Measurements from ENCODE around the gene CEMIP. TPM values are rescaled to one million over a fixed set of nuclear protein-coding genes. Genes with fewer than 3 reads are reported as not detected.
A peak's percentile ranks its signal among the peaks of the same experiment; 100 is the strongest.

The CEMIP gene
- total RNA-seq, 4 donors from 2014 or later, result 0.27 to 0.32 TPM; not detected in 2

DNA sequence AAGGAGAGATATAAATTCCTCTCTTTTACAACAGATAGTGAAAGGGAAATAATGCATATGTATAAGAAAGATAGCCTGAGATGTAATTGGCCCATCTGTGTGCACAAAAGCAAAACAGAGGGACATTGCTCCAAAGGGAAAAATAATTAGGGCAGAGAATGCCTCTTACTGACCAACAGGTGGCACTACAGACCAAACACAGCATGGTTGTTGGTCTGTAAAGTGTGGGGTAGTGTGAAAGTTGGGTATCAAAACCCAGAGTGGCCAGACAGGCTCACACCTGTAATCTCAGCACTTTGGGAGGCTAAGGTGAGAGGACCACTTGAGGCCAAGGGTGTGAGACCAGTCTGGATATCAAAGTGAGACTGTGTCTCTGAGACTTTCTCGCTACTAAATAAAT, 217.1 kb downstream of the CEMIP start:
- intact Hi-C loops (cut with DNase I; ENCODE audit: low total_unique reads) (no loop called here), in situ Hi-C loops (cut with MboI; ENCODE audit: low pct_ligation_motif_present in 1 of 4, low pct_unique_long_range_greater_than_20kb in 1 of 4, low sequenced_read_pairs in 3 of 4) (loop anchor here in 1 of 4 donors (25.0 kb wide), 1 partner anchor 266 kb away; no protein-coding TSS in a partner anchor)
- peaks cover 0 to 17% (median 4%) of the 10 kb centered on the region in 4 donors for H3K4me1 ChIP-seq
- no peak overlapping the region for H3K27ac ChIP-seq
- H3K9me3 ChIP-seq, result peaks cover 0 to 4% of the 10 kb centered on the region in 2 donors
- no peaks in the 10 kb centered on the region for H3K36me3 ChIP-seq
- no peak for TF ChIP-seq POLR2A (IDR thresholded peaks at IDR 0.05)
- TF ChIP-seq, protein P1, sequence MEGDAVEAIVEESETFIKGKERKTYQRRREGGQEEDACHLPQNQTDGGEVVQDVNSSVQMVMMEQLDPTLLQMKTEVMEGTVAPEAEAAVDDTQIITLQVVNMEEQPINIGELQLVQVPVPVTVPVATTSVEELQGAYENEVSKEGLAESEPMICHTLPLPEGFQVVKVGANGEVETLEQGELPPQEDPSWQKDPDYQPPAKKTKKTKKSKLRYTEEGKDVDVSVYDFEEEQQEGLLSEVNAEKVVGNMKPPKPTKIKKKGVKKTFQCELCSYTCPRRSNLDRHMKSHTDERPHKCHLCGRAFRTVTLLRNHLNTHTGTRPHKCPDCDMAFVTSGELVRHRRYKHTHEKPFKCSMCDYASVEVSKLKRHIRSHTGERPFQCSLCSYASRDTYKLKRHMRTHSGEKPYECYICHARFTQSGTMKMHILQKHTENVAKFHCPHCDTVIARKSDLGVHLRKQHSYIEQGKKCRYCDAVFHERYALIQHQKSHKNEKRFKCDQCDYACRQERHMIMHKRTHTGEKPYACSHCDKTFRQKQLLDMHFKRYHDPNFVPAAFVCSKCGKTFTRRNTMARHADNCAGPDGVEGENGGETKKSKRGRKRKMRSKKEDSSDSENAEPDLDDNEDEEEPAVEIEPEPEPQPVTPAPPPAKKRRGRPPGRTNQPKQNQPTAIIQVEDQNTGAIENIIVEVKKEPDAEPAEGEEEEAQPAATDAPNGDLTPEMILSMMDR (IDR thresholded peaks at IDR 0.05), result peak in 4 of 5 experiments; percentile 26 to 38 (median 31)
- no peaks in the 10 kb centered on the region for H3K27me3 ChIP-seq
- no peak for DNase-seq
- no peak overlapping the region for H3K4me3 ChIP-seq
- WGBS, 2 donors (ENCODE audit: low coverage in 1 of 2), result 95 to 100% methylated on average over 1 of the region's 1 CpG

DNA sequence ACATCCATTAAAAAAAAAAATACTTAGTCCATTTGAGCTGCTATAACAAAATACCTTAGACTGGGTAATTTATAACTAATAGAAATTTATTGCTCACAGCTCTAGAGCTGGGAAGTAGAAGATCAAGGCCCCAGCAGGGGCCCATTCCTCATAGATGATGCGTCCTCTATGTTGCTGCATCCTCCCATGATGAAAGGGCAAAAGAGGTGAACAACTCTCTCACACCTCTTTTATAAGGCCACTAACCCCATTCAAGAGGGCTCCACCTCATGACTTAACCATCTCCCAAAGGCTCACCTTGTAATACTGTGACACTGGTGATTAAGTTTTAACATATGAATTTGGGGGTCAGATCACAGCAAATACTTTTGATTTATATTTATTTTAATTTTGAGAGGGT, 218.5 kb downstream of the CEMIP start:
- intact Hi-C loops (cut with DNase I; ENCODE audit: low total_unique reads) (no loop called here), in situ Hi-C loops (cut with MboI; ENCODE audit: low pct_ligation_motif_present in 1 of 4, low pct_unique_long_range_greater_than_20kb in 1 of 4, low sequenced_read_pairs in 3 of 4) (loop anchor here in 1 of 4 donors (25.0 kb wide), 1 partner anchor 265 kb away; no protein-coding TSS in a partner anchor)
- Histone ChIP-seq H3K4me1 (peaks cover 0 to 17% (median 11%) of the 10 kb centered on the region in 4 donors), H3K27ac (no peak overlapping the region), H3K9me3 (peaks cover 0 to 4% of the 10 kb centered on the region in 2 donors), H3K27me3 (no peaks in the 10 kb centered on the region), H3K4me3 (no peak overlapping the region), H3K36me3 (no peaks in the 10 kb centered on the region)
- WGBS, 2 donors (ENCODE audit: low coverage in 1 of 2), result 100% methylated on average over 1 of the region's 1 CpG
- DNase-seq, result no peak
- TF ChIP-seq POLR2AphosphoS5 (IDR thresholded peaks at IDR 0.05) (no peak), POLR2A (IDR thresholded peaks at IDR 0.05) (no peak), EP300 (IDR thresholded peaks at IDR 0.05; ENCODE audit: low read depth) (no peak)
- TF ChIP-seq, protein P1 (IDR thresholded peaks at IDR 0.05), result no peak

DNA sequence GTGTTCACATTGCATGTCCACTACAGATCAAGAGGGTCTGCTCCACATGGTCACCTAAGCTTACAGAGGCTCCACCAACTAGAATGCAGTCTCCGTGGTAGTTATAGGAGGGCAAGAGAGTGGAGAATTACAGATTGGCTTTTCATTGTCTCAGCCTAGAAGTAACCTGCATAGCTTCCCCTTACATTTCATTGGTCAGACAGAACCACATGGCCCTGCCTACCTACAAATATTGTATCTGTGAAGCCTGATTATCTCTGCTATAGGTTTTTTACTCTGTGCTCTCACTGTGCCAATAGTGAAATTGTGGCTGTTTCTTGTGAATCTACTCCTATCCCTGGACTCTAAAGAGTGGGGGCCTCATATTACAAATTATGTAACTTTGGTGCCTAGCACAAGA, 219.1 kb downstream of the CEMIP start:
- H3K4me1 ChIP-seq, result peaks cover 0 to 22% (median 17%) of the 10 kb centered on the region in 4 donors
- DNase-seq, result no peak
- H3K4me3 ChIP-seq, result no peak overlapping the region
- peaks cover 0 to 4% of the 10 kb centered on the region in 2 donors for H3K9me3 ChIP-seq
- in situ Hi-C loops (cut with MboI; ENCODE audit: low pct_ligation_motif_present in 1 of 4, low pct_unique_long_range_greater_than_20kb in 1 of 4, low sequenced_read_pairs in 3 of 4) (loop anchor here in 1 of 4 donors (25.0 kb wide), 1 partner anchor 264 kb away; no protein-coding TSS in a partner anchor), intact Hi-C loops (cut with DNase I; ENCODE audit: low total_unique reads) (no loop called here)
- H3K27ac ChIP-seq, result peak overlapping the region in 3 of 4 donors; percentile 17 to 33 (median 28)
- 75% methylated on average over 1 of the region's 1 CpG; no CpG with 5 or more reads in 1 of the 2 donors for WGBS, 2 donors (ENCODE audit: low coverage in 1 of 2)
- no peaks in the 10 kb centered on the region for H3K27me3 ChIP-seq
- no peaks in the 10 kb centered on the region for H3K36me3 ChIP-seq
- TF ChIP-seq POLR2A (IDR thresholded peaks at IDR 0.05), result no peak
- no peak for TF ChIP-seq POLR2AphosphoS5 (IDR thresholded peaks at IDR 0.05)
- TF ChIP-seq, protein P1 (IDR thresholded peaks at IDR 0.05), result no peak
- no peak for TF ChIP-seq EP300 (IDR thresholded peaks at IDR 0.05; ENCODE audit: low read depth)

DNA sequence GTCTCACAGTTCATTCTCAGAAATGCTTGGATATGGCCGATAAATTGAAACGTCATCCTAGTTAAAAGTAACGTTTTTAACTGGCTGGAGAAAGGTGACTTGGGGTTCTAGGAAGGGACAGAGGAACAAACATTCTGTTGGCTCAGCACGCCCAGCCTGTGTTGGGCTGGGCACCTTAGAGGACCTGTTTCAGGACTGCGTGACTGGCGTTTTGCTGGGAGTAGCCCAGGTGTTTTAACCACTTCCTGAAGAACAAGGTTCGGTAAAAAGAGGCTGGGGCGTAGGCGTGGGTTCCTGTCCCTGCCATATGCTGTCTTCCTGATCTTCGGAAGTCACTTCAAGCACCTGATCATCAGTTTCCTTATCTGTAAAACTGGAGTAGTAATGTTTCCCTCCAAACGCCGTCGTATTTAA, 220.5 kb downstream of the CEMIP start:
- Histone ChIP-seq H3K4me1 (peaks cover 0 to 36% (median 23%) of the 10 kb centered on the region in 4 donors), H3K4me3 (peak overlapping the region in 3 of 4 donors; percentile 74 to 97 (median 74)), H3K36me3 (no peaks in the 10 kb centered on the region), H3K27ac (peak overlapping the region; percentile 93 to 99 (median 96)), H3K27me3 (no peaks in the 10 kb centered on the region), H3K9me3 (peaks cover 0 to 4% of the 10 kb centered on the region in 2 donors)
- in situ Hi-C loops (cut with MboI; ENCODE audit: low pct_ligation_motif_present in 1 of 4, low pct_unique_long_range_greater_than_20kb in 1 of 4, low sequenced_read_pairs in 3 of 4), result loop anchor here in 1 of 4 donors (25.0 kb wide), 1 partner anchor 263 kb away; no protein-coding TSS in a partner anchor
- intact Hi-C loops (cut with DNase I; ENCODE audit: low total_unique reads), result no loop called here
- DNase-seq, result peak; percentile 85
- TF ChIP-seq, protein P1 (IDR thresholded peaks at IDR 0.05), result no peak
- TF ChIP-seq POLR2A (IDR thresholded peaks at IDR 0.05), result peak; percentile 43
- no peak for TF ChIP-seq EP300 (IDR thresholded peaks at IDR 0.05; ENCODE audit: low read depth)
- TF ChIP-seq POLR2AphosphoS5 (IDR thresholded peaks at IDR 0.05), result peak; percentile 32 to 83 (median 58)
- WGBS, 2 donors (ENCODE audit: low coverage in 1 of 2), result 18 to 24% methylated on average over 5 to 13 of the region's 13 CpGs

Data from transverse colon (tissue), 4 donors.